ENCODE measurements around the gene MPL. TPM values are rescaled to one million over a fixed set of nuclear protein-coding genes. Genes with fewer than 3 reads are reported as not detected.

MPL gene
- total RNA-seq, 1 donor from 2014 or later: not detected

GRCh38 chr1:43381612-43382011 is 44.0 kb downstream of the MPL start:
- Mint-ChIP-seq H3K4me3 (ENCODE audit: unreplicated experiment) (no peak overlapping the region), H3K27me3 (ENCODE audit: low read depth, unreplicated experiment) (no peaks in the 10 kb centered on the region), H3K4me1 (ENCODE audit: low read depth, unreplicated experiment) (peaks cover 6% of the 10 kb centered on the region), H3K27ac (ENCODE audit: unreplicated experiment) (no peak overlapping the region), H3K36me3 (ENCODE audit: low read depth, unreplicated experiment) (peaks cover 25% of the 10 kb centered on the region), H3K9me3 (ENCODE audit: unreplicated experiment) (no peaks in the 10 kb centered on the region)
- TF ChIP-seq EZH2 (IDR thresholded peaks at IDR 0.05; ENCODE audit: insufficient read depth, low read length) (no peak), CTCF (IDR thresholded peaks at IDR 0.05; ENCODE audit: insufficient read depth, low read depth, low read length) (no peak)
- no peaks in the 10 kb centered on the region for H3K27me3 ChIP-seq (ENCODE audit: insufficient read depth, low read length)
- H3K4me2 ChIP-seq (ENCODE audit: low read length): no peak overlapping the region
- H2AFZ ChIP-seq (ENCODE audit: low read depth, low read length): no peak overlapping the region
- no peaks in the 10 kb centered on the region for H3K9me3 ChIP-seq (ENCODE audit: insufficient read depth, low read depth, low read length)
- no peak overlapping the region for H3K27ac ChIP-seq (ENCODE audit: low read depth, low read length)
- FAIRE-seq (no peak), DNase-seq (ENCODE audit: low read depth) (no peak)
- H3K36me3 ChIP-seq (ENCODE audit: insufficient read depth, low read length): peaks cover 50% of the 10 kb centered on the region
- peaks cover 4% of the 10 kb centered on the region for H3K79me2 ChIP-seq (ENCODE audit: insufficient read depth, low read length)
- H3K4me3 ChIP-seq (ENCODE audit: insufficient read depth, low read depth, low read length): no peak overlapping the region
- peaks cover 11% of the 10 kb centered on the region for H4K20me1 ChIP-seq (ENCODE audit: insufficient read depth, low read length)
- no peaks in the 10 kb centered on the region for H3K4me1 ChIP-seq (ENCODE audit: insufficient read depth, low read length)
- H3K9ac ChIP-seq (ENCODE audit: low read length): no peak overlapping the region

GRCh38 chr1:43382027-43382779 is 44.6 kb downstream of the MPL start:
- Histone ChIP-seq H3K4me2 (ENCODE audit: low read length) (no peak overlapping the region), H2AFZ (ENCODE audit: low read depth, low read length) (no peak overlapping the region), H3K27me3 (ENCODE audit: insufficient read depth, low read length) (no peaks in the 10 kb centered on the region), H3K79me2 (ENCODE audit: insufficient read depth, low read length) (peaks cover 10% of the 10 kb centered on the region), H3K36me3 (ENCODE audit: insufficient read depth, low read length) (peaks cover 56% of the 10 kb centered on the region), H3K9ac (ENCODE audit: low read length) (no peak overlapping the region), H3K4me1 (ENCODE audit: insufficient read depth, low read length) (no peaks in the 10 kb centered on the region), H3K9me3 (ENCODE audit: insufficient read depth, low read depth, low read length) (no peaks in the 10 kb centered on the region), H3K4me3 (ENCODE audit: insufficient read depth, low read depth, low read length) (no peak overlapping the region), H4K20me1 (ENCODE audit: insufficient read depth, low read length) (peaks cover 16% of the 10 kb centered on the region), H3K27ac (ENCODE audit: low read depth, low read length) (no peak overlapping the region)
- H3K36me3 Mint-ChIP-seq (ENCODE audit: low read depth, unreplicated experiment): peaks cover 26% of the 10 kb centered on the region
- no peak overlapping the region for H3K4me3 Mint-ChIP-seq (ENCODE audit: unreplicated experiment)
- TF ChIP-seq EZH2 (IDR thresholded peaks at IDR 0.05; ENCODE audit: insufficient read depth, low read length): no peak
- no peak for TF ChIP-seq CTCF (IDR thresholded peaks at IDR 0.05; ENCODE audit: insufficient read depth, low read depth, low read length)
- peaks cover 6% of the 10 kb centered on the region for H3K4me1 Mint-ChIP-seq (ENCODE audit: low read depth, unreplicated experiment)
- H3K27me3 Mint-ChIP-seq (ENCODE audit: low read depth, unreplicated experiment): no peaks in the 10 kb centered on the region
- no peak overlapping the region for H3K27ac Mint-ChIP-seq (ENCODE audit: unreplicated experiment)
- FAIRE-seq (no peak), DNase-seq (ENCODE audit: low read depth) (no peak)
- H3K9me3 Mint-ChIP-seq (ENCODE audit: unreplicated experiment): no peaks in the 10 kb centered on the region

GRCh38 chr1:43383449-43383848 is 45.8 kb downstream of the MPL start:
- Mint-ChIP-seq H3K36me3 (ENCODE audit: low read depth, unreplicated experiment) (peaks cover 26% of the 10 kb centered on the region), H3K4me3 (ENCODE audit: unreplicated experiment) (no peak overlapping the region), H3K27ac (ENCODE audit: unreplicated experiment) (no peak overlapping the region), H3K9me3 (ENCODE audit: unreplicated experiment) (no peaks in the 10 kb centered on the region), H3K4me1 (ENCODE audit: low read depth, unreplicated experiment) (peaks cover 16% of the 10 kb centered on the region), H3K27me3 (ENCODE audit: low read depth, unreplicated experiment) (no peaks in the 10 kb centered on the region)
- Histone ChIP-seq H3K27ac (ENCODE audit: low read depth, low read length) (no peak overlapping the region), H3K79me2 (ENCODE audit: insufficient read depth, low read length) (peaks cover 23% of the 10 kb centered on the region), H3K4me1 (ENCODE audit: insufficient read depth, low read length) (peaks cover 7% of the 10 kb centered on the region), H2AFZ (ENCODE audit: low read depth, low read length) (no peak overlapping the region), H3K4me2 (ENCODE audit: low read length) (no peak overlapping the region), H4K20me1 (ENCODE audit: insufficient read depth, low read length) (peaks cover 28% of the 10 kb centered on the region), H3K4me3 (ENCODE audit: insufficient read depth, low read depth, low read length) (no peak overlapping the region), H3K36me3 (ENCODE audit: insufficient read depth, low read length) (peaks cover 64% of the 10 kb centered on the region), H3K9me3 (ENCODE audit: insufficient read depth, low read depth, low read length) (no peaks in the 10 kb centered on the region), H3K27me3 (ENCODE audit: insufficient read depth, low read length) (no peaks in the 10 kb centered on the region), H3K9ac (ENCODE audit: low read length) (no peak overlapping the region)
- TF ChIP-seq EZH2 (IDR thresholded peaks at IDR 0.05; ENCODE audit: insufficient read depth, low read length) (no peak), CTCF (IDR thresholded peaks at IDR 0.05; ENCODE audit: insufficient read depth, low read depth, low read length) (no peak)
- DNase-seq (ENCODE audit: low read depth) (no peak), FAIRE-seq (no peak)

All from astrocyte (in vitro differentiated cells and primary cell).